ENCODE results near the gene MUSTN1.

The MUSTN1 gene

DNA sequence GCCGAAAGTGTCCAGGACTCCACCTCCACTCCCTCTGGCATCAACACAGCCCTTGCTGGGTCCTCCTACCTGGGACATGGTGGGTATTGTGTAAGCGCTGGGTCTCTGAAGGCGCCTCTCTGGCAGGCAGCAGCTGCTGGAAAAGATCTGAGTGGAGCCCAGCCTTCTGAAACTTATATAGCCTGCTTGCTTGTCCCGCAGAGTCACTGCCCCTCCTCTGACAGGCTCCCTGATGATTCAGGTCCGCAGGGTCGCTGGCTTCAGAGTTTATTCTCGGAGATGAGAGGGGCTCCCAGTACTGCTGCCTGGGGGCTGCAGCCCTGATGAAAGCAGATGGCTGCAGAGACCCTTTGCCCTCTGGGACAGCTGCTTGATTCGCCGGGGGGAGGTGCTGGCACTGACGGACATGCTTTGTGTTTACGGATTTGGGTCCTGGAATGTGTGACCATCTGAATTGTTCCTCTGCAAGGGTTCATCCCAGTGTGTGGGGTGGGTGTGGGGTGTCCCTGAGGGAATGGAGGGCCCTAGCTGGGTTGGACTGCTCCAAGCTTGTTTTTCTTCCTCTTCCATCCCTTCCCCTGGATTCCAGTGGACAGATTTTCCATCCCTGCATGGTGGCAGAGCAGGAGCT is at the start of gene MUSTN1:
Gene MUSTN1, minus strand, starts transcription at position 149 of the 631 bp plus-strand sequence. Its CDS starts 71 bp downstream, at position 78.
- Histone ChIP-seq H2AFZ (ENCODE audit: low read length, unreplicated experiment) (no peak within 1 kb of the TSS), H3K79me2 (ENCODE audit: control insufficient read depth, insufficient read depth, low read length, unreplicated experiment) (no peaks in the 10 kb centered on the region), H3K36me3 (ENCODE audit: insufficient read depth, low read length) (no peaks in the 10 kb centered on the region), H3K27me3 (ENCODE audit: insufficient read depth, low read length) (no peaks in the 10 kb centered on the region), H3K4me1 (ENCODE audit: control insufficient read depth, insufficient read depth, low read length, unreplicated experiment) (peaks cover 21% of the 10 kb centered on the region), H3K4me3 (ENCODE audit: low read depth, low read length) (no peak within 1 kb of the TSS), H3K27ac (ENCODE audit: low read depth, low read length) (no peak within 1 kb of the TSS)

DNA sequence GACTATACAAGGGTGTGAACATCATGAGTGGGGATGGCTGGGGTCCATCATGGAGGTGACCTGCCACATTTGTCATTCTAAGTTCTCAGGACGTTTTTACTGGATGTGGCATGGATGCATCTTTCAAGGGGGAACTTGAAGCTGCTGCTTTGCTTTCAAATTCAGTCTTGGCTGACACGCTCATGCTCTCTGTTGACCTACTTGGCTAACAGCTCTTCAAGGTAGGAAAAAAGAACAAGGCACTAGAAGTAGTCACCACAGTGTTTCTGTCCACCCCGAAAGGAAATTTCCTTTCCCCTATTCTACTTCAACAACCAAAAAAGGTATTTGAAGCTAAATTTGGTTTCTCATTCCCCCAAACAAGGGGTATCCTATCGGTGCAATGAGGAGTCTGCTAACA is 47.6 kb upstream of the MUSTN1 start:
- H3K36me3 ChIP-seq (ENCODE audit: insufficient read depth, low read length): peaks cover 15% of the 10 kb centered on the region; the same call in 1 of the 2 replicates
- H2AFZ ChIP-seq (ENCODE audit: low read length, unreplicated experiment): no peak overlapping the region
- no peaks in the 10 kb centered on the region for H3K4me1 ChIP-seq (ENCODE audit: control insufficient read depth, insufficient read depth, low read length, unreplicated experiment)
- H3K79me2 ChIP-seq (ENCODE audit: control insufficient read depth, insufficient read depth, low read length, unreplicated experiment): peaks cover 5% of the 10 kb centered on the region
- H3K27me3 ChIP-seq (ENCODE audit: insufficient read depth, low read length): no peaks in the 10 kb centered on the region
- H3K4me3 ChIP-seq (ENCODE audit: low read depth, low read length): no peak overlapping the region
- H3K27ac ChIP-seq (ENCODE audit: low read depth, low read length): no peak overlapping the region

DNA sequence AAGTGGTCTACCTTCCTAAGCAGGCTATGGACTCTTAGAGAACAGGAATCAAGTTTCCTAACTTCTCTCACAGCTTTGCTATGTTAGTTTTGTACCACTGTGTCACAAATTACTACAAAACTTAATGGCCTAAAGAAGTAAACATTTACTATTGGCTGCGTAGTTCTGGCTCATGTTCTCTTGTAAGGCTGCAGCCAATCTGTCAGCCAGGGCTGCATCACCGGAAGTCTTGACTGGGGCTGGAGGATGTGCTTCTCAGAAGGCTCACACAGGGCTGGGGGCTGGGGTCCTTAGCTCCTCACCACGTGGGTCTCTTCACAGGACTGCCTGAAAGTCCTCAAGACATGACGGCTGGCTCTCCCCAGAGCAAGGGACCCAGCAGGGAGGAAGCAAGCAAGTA is 47.1 kb upstream of the MUSTN1 start:
- no peak overlapping the region for H3K4me3 ChIP-seq (ENCODE audit: low read depth, low read length)
- H3K27ac ChIP-seq (ENCODE audit: low read depth, low read length): no peak overlapping the region
- no peaks in the 10 kb centered on the region for H3K27me3 ChIP-seq (ENCODE audit: insufficient read depth, low read length)
- H2AFZ ChIP-seq (ENCODE audit: low read length, unreplicated experiment): no peak overlapping the region
- peaks cover 15% of the 10 kb centered on the region; the same call in 1 of the 2 replicates for H3K36me3 ChIP-seq (ENCODE audit: insufficient read depth, low read length)
- H3K4me1 ChIP-seq (ENCODE audit: control insufficient read depth, insufficient read depth, low read length, unreplicated experiment): no peaks in the 10 kb centered on the region
- peaks cover 2% of the 10 kb centered on the region for H3K79me2 ChIP-seq (ENCODE audit: control insufficient read depth, insufficient read depth, low read length, unreplicated experiment)

DNA sequence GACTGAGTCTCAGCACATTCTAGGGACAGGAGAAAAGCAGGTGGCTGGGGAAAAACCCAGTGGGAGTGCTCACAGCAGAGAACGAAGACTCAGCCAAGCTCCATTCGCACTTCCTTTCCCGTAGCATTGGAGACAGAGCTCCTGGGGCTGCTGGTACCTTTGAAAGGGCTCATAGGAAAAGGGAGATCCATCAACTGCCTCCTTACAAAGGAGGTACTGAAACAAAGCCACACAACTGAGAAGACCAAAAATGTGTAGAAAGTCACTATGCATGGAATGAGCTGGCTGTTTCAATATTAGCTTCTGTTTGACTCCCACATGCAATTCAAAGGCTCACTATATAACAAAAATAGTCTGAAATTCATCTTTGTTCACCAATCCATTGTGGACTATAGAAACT is 45.7 kb upstream of the MUSTN1 start:
- Histone ChIP-seq H3K27ac (ENCODE audit: low read depth, low read length) (no peak overlapping the region), H3K79me2 (ENCODE audit: control insufficient read depth, insufficient read depth, low read length, unreplicated experiment) (peaks cover 2% of the 10 kb centered on the region), H2AFZ (ENCODE audit: low read length, unreplicated experiment) (no peak overlapping the region), H3K4me1 (ENCODE audit: control insufficient read depth, insufficient read depth, low read length, unreplicated experiment) (no peaks in the 10 kb centered on the region), H3K36me3 (ENCODE audit: insufficient read depth, low read length) (peaks cover 10% of the 10 kb centered on the region; the same call in 1 of the 2 replicates), H3K4me3 (ENCODE audit: low read depth, low read length) (no peak overlapping the region), H3K27me3 (ENCODE audit: insufficient read depth, low read length) (no peaks in the 10 kb centered on the region)

DNA sequence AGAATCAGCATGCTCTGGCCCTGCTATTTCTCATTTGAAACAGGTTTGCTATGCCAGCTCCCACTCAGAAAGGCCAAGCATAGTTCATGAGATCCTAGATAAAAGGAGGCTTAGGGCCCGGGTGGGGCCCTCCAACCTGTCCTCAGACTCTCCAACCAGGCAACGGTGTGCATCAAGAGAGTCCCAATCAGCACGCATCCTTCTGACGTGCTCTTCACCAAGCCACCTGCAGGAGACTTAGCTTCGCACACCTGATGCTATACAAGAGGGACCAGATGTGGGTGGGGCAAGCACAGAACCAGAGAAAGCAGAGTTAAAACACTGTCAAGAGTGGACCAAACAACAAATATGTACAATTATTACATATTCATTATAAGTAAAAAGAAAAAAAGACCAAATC is 45.2 kb upstream of the MUSTN1 start:
- Histone ChIP-seq H3K79me2 (ENCODE audit: control insufficient read depth, insufficient read depth, low read length, unreplicated experiment) (peaks cover 2% of the 10 kb centered on the region), H3K27me3 (ENCODE audit: insufficient read depth, low read length) (no peaks in the 10 kb centered on the region), H3K4me1 (ENCODE audit: control insufficient read depth, insufficient read depth, low read length, unreplicated experiment) (no peaks in the 10 kb centered on the region), H3K27ac (ENCODE audit: low read depth, low read length) (no peak overlapping the region), H3K36me3 (ENCODE audit: insufficient read depth, low read length) (peaks cover 5% of the 10 kb centered on the region; the same call in 1 of the 2 replicates), H2AFZ (ENCODE audit: low read length, unreplicated experiment) (no peak overlapping the region), H3K4me3 (ENCODE audit: low read depth, low read length) (no peak overlapping the region)

DNA sequence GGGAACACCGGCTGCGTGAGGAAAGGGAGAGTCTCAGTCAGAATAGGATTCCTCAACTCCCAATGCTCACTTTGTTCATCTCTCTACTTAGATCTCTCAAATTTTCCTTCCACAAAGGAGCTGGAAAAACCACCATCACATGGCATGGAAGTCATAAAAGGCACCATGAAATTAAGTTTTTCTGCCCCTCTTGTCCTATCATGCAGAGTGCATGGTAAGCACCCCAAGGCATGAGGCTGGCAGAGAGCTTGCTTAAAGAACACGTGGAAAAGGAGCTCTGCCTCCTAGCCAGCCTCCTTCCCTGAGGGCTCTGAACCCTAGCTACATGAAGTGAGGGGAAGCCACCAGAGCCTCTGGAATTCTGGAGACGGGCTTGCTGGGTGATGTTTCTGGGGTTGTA is 44.8 kb upstream of the MUSTN1 start:
- Histone ChIP-seq H3K36me3 (ENCODE audit: insufficient read depth, low read length) (0 out of 2 replicates have a peak, but pooled peaks cover 2% of the 10 kb centered on the region), H3K27ac (ENCODE audit: low read depth, low read length) (no peak overlapping the region), H3K27me3 (ENCODE audit: insufficient read depth, low read length) (no peaks in the 10 kb centered on the region), H3K4me3 (ENCODE audit: low read depth, low read length) (no peak overlapping the region), H3K79me2 (ENCODE audit: control insufficient read depth, insufficient read depth, low read length, unreplicated experiment) (peaks cover 4% of the 10 kb centered on the region), H2AFZ (ENCODE audit: low read length, unreplicated experiment) (no peak overlapping the region), H3K4me1 (ENCODE audit: control insufficient read depth, insufficient read depth, low read length, unreplicated experiment) (no peaks in the 10 kb centered on the region)

DNA sequence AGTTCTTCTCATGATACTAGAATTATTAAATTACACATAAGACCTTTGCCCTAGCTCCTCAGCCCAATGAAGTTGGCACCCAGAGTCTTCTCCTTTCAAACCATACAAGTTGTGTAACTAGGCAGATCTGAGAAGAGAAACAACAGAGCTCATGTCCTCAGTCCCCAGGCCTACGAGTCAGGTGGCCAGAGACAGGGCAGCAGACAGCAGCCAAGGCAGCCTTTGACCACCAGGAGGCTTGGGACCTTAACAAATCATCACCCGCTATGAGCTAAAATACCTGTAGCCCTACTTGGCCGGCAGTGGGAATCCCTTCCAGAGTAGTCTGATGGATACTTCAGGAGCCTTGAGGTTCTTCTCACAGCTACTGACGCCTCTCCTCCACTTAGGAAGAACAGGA is 44.3 kb upstream of the MUSTN1 start:
- Histone ChIP-seq H3K27me3 (ENCODE audit: insufficient read depth, low read length) (no peaks in the 10 kb centered on the region), H3K36me3 (ENCODE audit: insufficient read depth, low read length) (no peaks in the 10 kb centered on the region), H3K4me3 (ENCODE audit: low read depth, low read length) (no peak overlapping the region), H2AFZ (ENCODE audit: low read length, unreplicated experiment) (no peak overlapping the region), H3K79me2 (ENCODE audit: control insufficient read depth, insufficient read depth, low read length, unreplicated experiment) (peaks cover 4% of the 10 kb centered on the region), H3K4me1 (ENCODE audit: control insufficient read depth, insufficient read depth, low read length, unreplicated experiment) (peaks cover 4% of the 10 kb centered on the region), H3K27ac (ENCODE audit: low read depth, low read length) (no peak overlapping the region)

DNA sequence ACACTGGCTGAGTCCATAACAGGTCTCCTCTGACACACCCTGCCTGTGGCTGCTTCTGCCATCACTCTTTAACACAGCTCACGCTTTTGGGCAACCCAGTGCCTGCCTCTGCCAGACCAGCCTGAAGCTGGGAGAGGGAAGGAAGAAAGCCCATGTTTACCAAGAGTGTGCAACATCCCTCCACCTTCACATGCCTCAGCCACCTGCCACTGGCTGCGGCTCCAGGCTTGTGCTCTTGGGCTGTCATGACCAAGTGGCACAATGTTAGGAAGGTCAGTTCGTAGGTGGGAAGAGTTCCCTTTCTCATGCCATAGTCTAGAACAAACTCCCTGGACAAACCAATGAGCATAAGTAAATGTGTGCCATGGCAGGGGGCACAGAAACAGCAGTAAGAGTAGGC is 42.3 kb upstream of the MUSTN1 start:
- H2AFZ ChIP-seq (ENCODE audit: low read length, unreplicated experiment): no peak overlapping the region
- H3K36me3 ChIP-seq (ENCODE audit: insufficient read depth, low read length): no peaks in the 10 kb centered on the region
- H3K4me3 ChIP-seq (ENCODE audit: low read depth, low read length): no peak overlapping the region
- H3K4me1 ChIP-seq (ENCODE audit: control insufficient read depth, insufficient read depth, low read length, unreplicated experiment): peaks cover 11% of the 10 kb centered on the region
- peaks cover 14% of the 10 kb centered on the region for H3K79me2 ChIP-seq (ENCODE audit: control insufficient read depth, insufficient read depth, low read length, unreplicated experiment)
- no peaks in the 10 kb centered on the region for H3K27me3 ChIP-seq (ENCODE audit: insufficient read depth, low read length)
- H3K27ac ChIP-seq (ENCODE audit: low read depth, low read length): no peak overlapping the region

DNA sequence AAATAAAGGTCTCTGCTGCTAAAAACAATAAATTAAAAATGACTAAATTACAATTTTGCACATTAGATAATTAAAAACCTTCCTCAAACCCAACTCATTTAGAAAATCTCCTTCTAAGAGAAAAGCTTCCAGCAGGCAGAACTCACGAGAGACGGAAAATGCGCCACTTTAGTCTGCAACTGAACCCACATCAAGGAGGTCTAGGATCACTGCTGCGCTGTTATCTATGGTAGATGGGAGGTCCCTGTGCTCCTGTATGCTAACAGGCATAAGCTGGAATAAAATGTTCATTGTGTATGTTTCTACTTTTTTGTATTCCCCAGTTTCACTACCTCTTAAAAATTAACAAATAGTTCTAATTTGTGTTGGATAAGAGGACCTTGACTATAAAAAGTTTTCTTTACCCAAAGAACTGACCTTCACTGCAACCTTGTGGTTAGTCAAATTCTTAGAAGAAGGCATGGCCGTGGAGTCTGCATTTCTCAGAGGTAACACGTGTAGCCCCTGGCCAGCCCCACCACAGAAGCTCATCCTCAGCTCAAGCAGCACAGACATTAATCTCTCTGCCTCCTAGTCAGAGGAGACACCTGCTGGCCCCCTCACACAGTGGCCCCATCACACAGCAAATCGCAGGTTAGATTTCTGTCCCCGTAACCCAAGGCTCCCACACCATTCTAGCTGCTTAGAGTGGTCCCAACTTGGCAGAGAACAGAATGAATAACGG is 40.2 kb upstream of the MUSTN1 start:
- H3K4me3 ChIP-seq (ENCODE audit: low read depth, low read length): no peak overlapping the region
- peaks cover 11% of the 10 kb centered on the region for H3K4me1 ChIP-seq (ENCODE audit: control insufficient read depth, insufficient read depth, low read length, unreplicated experiment)
- H3K36me3 ChIP-seq (ENCODE audit: insufficient read depth, low read length): no peaks in the 10 kb centered on the region
- H3K27ac ChIP-seq (ENCODE audit: low read depth, low read length): no peak overlapping the region
- peaks cover 14% of the 10 kb centered on the region for H3K79me2 ChIP-seq (ENCODE audit: control insufficient read depth, insufficient read depth, low read length, unreplicated experiment)
- no peak overlapping the region for H2AFZ ChIP-seq (ENCODE audit: low read length, unreplicated experiment)
- no peaks in the 10 kb centered on the region for H3K27me3 ChIP-seq (ENCODE audit: insufficient read depth, low read length)

DNA sequence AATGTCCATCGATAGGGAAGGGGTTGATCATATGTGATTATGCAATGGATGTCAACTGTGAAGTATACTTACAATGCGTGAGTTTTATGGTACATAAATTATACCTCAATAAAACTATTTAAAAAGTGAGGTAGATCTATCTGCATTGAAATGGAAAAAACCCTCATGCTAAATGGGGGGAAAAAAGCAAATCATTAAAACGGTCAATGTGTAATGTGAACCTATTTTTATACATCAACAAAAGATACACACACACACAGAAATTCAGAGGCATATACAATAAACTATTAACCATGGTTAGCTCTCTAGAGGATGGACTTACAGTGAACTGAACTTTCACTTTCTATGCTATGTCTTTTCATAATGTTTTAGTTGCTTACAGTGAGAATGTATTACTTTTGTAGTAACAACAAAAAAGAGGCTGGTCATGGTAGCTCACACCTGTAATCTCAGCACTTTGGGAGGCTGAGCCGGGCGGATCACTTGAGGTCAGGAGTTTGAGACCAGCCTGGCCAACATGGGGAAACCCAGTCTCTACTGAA is 39.4 kb upstream of the MUSTN1 start:
- H2AFZ ChIP-seq (ENCODE audit: low read length, unreplicated experiment): no peak overlapping the region
- peaks cover 14% of the 10 kb centered on the region for H3K79me2 ChIP-seq (ENCODE audit: control insufficient read depth, insufficient read depth, low read length, unreplicated experiment)
- no peak overlapping the region for H3K27ac ChIP-seq (ENCODE audit: low read depth, low read length)
- no peaks in the 10 kb centered on the region for H3K27me3 ChIP-seq (ENCODE audit: insufficient read depth, low read length)
- no peak overlapping the region; the same call in 1 of the 2 replicates for H3K4me3 ChIP-seq (ENCODE audit: low read depth, low read length)
- H3K36me3 ChIP-seq (ENCODE audit: insufficient read depth, low read length): no peaks in the 10 kb centered on the region
- H3K4me1 ChIP-seq (ENCODE audit: control insufficient read depth, insufficient read depth, low read length, unreplicated experiment): peaks cover 11% of the 10 kb centered on the region
